ENCODE results near the gene AKAP12.

DNA sequence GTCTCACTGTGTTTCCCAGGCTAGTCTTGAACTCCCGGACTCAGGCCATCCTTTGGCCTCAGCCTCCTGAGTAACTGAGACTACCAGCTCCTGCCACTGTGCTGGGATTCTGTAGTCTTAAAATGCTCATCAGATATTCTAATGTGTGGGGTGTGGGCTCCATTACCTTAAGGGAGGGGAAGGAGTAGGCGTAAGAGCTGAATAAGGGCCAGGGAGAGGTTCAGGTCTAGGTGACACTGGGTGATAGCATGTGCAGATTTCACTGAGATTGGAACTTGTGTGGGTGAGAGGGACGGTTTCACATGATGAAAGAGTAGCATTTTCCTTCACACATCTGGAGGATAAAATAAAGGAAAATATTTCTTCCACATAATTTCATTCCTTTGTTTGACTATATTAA lies 8.5 kb downstream of the AKAP12 start:
- TF ChIP-seq, protein P1, sequence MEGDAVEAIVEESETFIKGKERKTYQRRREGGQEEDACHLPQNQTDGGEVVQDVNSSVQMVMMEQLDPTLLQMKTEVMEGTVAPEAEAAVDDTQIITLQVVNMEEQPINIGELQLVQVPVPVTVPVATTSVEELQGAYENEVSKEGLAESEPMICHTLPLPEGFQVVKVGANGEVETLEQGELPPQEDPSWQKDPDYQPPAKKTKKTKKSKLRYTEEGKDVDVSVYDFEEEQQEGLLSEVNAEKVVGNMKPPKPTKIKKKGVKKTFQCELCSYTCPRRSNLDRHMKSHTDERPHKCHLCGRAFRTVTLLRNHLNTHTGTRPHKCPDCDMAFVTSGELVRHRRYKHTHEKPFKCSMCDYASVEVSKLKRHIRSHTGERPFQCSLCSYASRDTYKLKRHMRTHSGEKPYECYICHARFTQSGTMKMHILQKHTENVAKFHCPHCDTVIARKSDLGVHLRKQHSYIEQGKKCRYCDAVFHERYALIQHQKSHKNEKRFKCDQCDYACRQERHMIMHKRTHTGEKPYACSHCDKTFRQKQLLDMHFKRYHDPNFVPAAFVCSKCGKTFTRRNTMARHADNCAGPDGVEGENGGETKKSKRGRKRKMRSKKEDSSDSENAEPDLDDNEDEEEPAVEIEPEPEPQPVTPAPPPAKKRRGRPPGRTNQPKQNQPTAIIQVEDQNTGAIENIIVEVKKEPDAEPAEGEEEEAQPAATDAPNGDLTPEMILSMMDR (IDR thresholded peaks at IDR 0.05): no peak
- TF ChIP-seq POLR2A (IDR thresholded peaks at IDR 0.05): no peak
